Fibroblast of lung (primary cell): ENCODE measurements around the gene SRL. TPM values are rescaled to one million over a fixed set of nuclear protein-coding genes. Genes with fewer than 3 reads are reported as not detected.
A peak's percentile ranks its signal among the peaks of the same experiment; 100 is the strongest.

ENCODE experiments used
- DNase-seq, 2 donors: peaks; one replicate each; pipeline versions ENCODE4 v3.0.0 to v3.0.0-alpha.2; 2010; ENCODE audit warnings: low read depth in 2 of 2
- H2AFZ ChIP-seq: 2 replicates; pipeline ENCODE4 v1.5.1; 2012; ENCODE audit warnings: low read length, control low read depth, inconsistent platforms
- H3K27ac ChIP-seq: 2 replicates; pipeline ENCODE4 v1.5.1; 2011; ENCODE audit warnings: low read length, control low read depth; ENCODE audit not compliant: insufficient read depth
- H3K27me3 ChIP-seq: 2 replicates; pipeline ENCODE4 v1.5.1; 2011; ENCODE audit warnings: mild to moderate bottlenecking, low read length; ENCODE audit not compliant: control insufficient read depth, insufficient read depth
- H3K36me3 ChIP-seq: 2 replicates; pipeline ENCODE4 v1.5.1; 2011; ENCODE audit warnings: low read length; ENCODE audit not compliant: control insufficient read depth, insufficient read depth
- H3K4me1 ChIP-seq: 2 replicates; pipeline ENCODE4 v1.5.1; 2011; ENCODE audit warnings: low read length; ENCODE audit not compliant: control insufficient read depth, insufficient read depth; ENCODE audit errors: extremely low read depth
- H3K4me2 ChIP-seq: 2 replicates; pipeline ENCODE4 v1.5.1; 2011; ENCODE audit warnings: low read length, control low read depth; ENCODE audit not compliant: insufficient read depth; ENCODE audit errors: extremely low read depth
- H3K4me3 ChIP-seq, 4 experiments: fragments of 200-600 bp in 1 of 4; sonication (generic) in 1 of 4; replicated peaks in 1 of 4; 2 replicates each; pipeline ENCODE4 v1.5.1; 2011 to 2016; ENCODE audit warnings: low read length in 4 of 4, low read depth in 3 of 4, mild to moderate bottlenecking in 3 of 4, control low read depth in 2 of 4, inconsistent platforms in 1 of 4, mixed read lengths in 1 of 4; ENCODE audit not compliant: insufficient read depth in 1 of 4; ENCODE audit errors: control extremely low read depth in 1 of 4
- H3K79me2 ChIP-seq: 2 replicates; pipeline ENCODE4 v1.5.1; 2012; ENCODE audit warnings: mild to moderate bottlenecking, low read length, inconsistent platforms; ENCODE audit not compliant: control insufficient read depth, insufficient read depth
- H3K9ac ChIP-seq: 2 replicates; pipeline ENCODE4 v1.5.1; 2011; ENCODE audit warnings: mild to moderate bottlenecking, low read length, control low read depth; ENCODE audit not compliant: insufficient read depth
- H3K9me3 ChIP-seq: 2 replicates; pipeline ENCODE4 v1.5.1; 2012; ENCODE audit warnings: low read depth, low read length; ENCODE audit not compliant: control insufficient read depth, insufficient read depth
- H4K20me1 ChIP-seq: 2 replicates; pipeline ENCODE4 v1.5.1; 2011; ENCODE audit warnings: low read length; ENCODE audit not compliant: control insufficient read depth, insufficient read depth; ENCODE audit errors: extremely low read depth
- CTCF ChIP-seq, 2 donors: IDR thresholded peaks in 1 of 2; conservative IDR thresholded peaks in 1 of 2; 1 replicate in 1 of 2; 2 replicates in 1 of 2; pipeline ENCODE4 v1.5.1; 2011 to 2012; ENCODE audit warnings: low read length in 2 of 2, control low read depth in 1 of 2, inconsistent platforms in 1 of 2, low read depth in 1 of 2, mild to moderate bottlenecking in 1 of 2
- EZH2 ChIP-seq: IDR thresholded peaks from 2 replicates; pipeline ENCODE4 v1.5.1; 2012; ENCODE audit warnings: low read length, control low read depth, mild to moderate bottlenecking; ENCODE audit errors: missing control alignments
- polyA plus RNA-seq, 2 donors: library from polyadenylated mRNA; depleted of rRNA in 1 of 2; stranded (reverse) in 1 of 2; unstranded in 1 of 2; fragments of >200 nt; gene quantifications; 2 replicates each; pipeline ENCODE4 v1.2.1, GENCODE V29; 2011 to 2012; ENCODE audit warnings: missing spikeins in 1 of 2
- total RNA-seq: library from RNA; depleted of rRNA; stranded (reverse); fragments of >200 nt; gene quantifications from 2 replicates; pipeline ENCODE4 v1.2.1, GENCODE V29; 2014

The SRL gene
- total and polyA plus RNA-seq, 2 donors (not counting 1 experiment from before 2014, with no cell fraction given), result 0.07 to 0.17 TPM

DNA sequence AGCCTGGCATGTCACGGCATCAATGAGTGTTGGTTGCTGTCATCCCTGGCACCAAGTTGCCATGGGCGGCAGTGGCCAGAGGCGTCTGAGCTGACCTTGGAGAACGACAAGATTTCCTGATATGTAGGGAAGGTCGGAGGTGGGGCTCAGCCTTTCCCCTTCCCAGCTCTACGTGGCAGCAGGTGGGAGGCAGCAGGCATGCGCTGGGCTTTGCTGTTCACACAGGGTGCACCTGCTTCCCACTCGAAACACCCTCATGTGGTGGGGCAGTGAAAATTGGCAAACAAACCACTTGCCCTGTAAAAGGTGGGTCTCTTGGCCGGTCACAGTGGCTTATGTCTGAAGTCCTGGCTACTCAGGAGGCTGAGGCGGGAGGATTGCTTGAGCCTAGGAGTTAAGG is 43.3 kb upstream of the SRL start:
- Histone ChIP-seq H2AFZ (no peak overlapping the region), H3K27me3 (no peaks in the 10 kb centered on the region), H3K79me2 (no peaks in the 10 kb centered on the region), H4K20me1 (no peaks in the 10 kb centered on the region), H3K4me1 (peaks cover 13% of the 10 kb centered on the region), H3K4me3 (no peak overlapping the region), H3K9ac (no peak overlapping the region), H3K9me3 (no peaks in the 10 kb centered on the region), H3K36me3 (no peaks in the 10 kb centered on the region), H3K4me2 (no peak overlapping the region), H3K27ac (no peak overlapping the region)
- no peak for DNase-seq
- TF ChIP-seq CTCF (conservative IDR thresholded peaks at IDR 0.05 in 1 of 2, IDR thresholded peaks at IDR 0.05 in 1 of 2; ENCODE audit: low read depth in 1 of 2, low read length in 2 of 2) (no peak), EZH2 (no peak)

GRCh38 chr16:4283939-4284338 is 42.1 kb upstream of the SRL start:
- Histone ChIP-seq H3K27me3 (no peaks in the 10 kb centered on the region), H2AFZ (no peak overlapping the region), H3K4me2 (no peak overlapping the region), H3K9me3 (no peaks in the 10 kb centered on the region), H3K36me3 (no peaks in the 10 kb centered on the region), H3K79me2 (no peaks in the 10 kb centered on the region), H3K4me1 (peaks cover 13% of the 10 kb centered on the region), H3K9ac (no peak overlapping the region), H3K27ac (no peak overlapping the region), H4K20me1 (no peaks in the 10 kb centered on the region), H3K4me3 (no peak overlapping the region)
- peak; percentile 43 to 51 for DNase-seq
- no peak for TF ChIP-seq EZH2

- TF ChIP-seq CTCF (conservative IDR thresholded peaks at IDR 0.05 in 1 of 2, IDR thresholded peaks at IDR 0.05 in 1 of 2; ENCODE audit: low read depth in 1 of 2, low read length in 2 of 2), result no peak
- TF ChIP-seq EZH2, result no peak
- DNase-seq, result no peak
- Histone ChIP-seq H3K27me3 (no peaks in the 10 kb centered on the region), H3K4me2 (no peak overlapping the region), H2AFZ (no peak overlapping the region), H3K9me3 (no peaks in the 10 kb centered on the region), H3K4me1 (peaks cover 8% of the 10 kb centered on the region), H3K27ac (no peak overlapping the region), H3K4me3 (no peak overlapping the region), H3K9ac (no peak overlapping the region), H3K36me3 (no peaks in the 10 kb centered on the region), H3K79me2 (no peaks in the 10 kb centered on the region), H4K20me1 (no peaks in the 10 kb centered on the region)
Measured at GRCh38 chr16:4283441-4283840, 41.6 kb upstream of the SRL start.
